ENCODE measurements around the gene BCLAF1. TPM values are rescaled to one million over a fixed set of nuclear protein-coding genes. Genes with fewer than 3 reads are reported as not detected.
"Not testable (repeated sequence)": the region's sequence is repeated elsewhere in the genome, so short reads cannot be mapped to it uniquely, and the experiment has no call there.

The BCLAF1 gene
- total and polyA plus RNA-seq, 3 experiments from 2014 or later = 130 to 269 (median 247) TPM

DNA sequence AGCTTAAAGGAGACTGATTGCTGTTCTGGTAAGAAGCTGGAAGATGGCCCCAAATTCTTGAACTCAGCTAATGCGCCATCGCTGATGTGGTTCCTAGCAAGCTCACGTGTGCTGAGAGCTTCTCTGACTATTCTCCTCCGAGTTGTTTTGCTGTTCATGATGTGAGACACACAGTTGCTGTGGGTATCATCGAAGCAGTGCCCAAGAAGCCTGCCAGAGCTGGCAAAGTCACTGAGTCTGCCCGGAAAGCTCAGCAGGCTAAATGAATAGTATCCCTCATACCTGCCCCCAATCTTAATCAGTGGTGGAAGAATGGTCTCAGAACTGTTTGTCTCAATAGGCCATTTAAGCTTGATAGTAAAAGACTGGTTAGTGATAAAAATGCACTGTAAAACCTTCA, 28.3 kb upstream of the BCLAF1 start:
- Histone ChIP-seq H3K27me3 (ENCODE audit: insufficient read depth, low read length, poor library complexity, severe bottlenecking) (peaks cover 4% of the 10 kb centered on the region), H3K27ac (ENCODE audit: low read depth, low read length) (no peak overlapping the region), H3K9me3 (ENCODE audit: low read length) (no peaks in the 10 kb centered on the region), H3K36me3 (ENCODE audit: insufficient read depth, low read length) (no peaks in the 10 kb centered on the region), H3K4me1 (ENCODE audit: insufficient read depth, low read length) (no peaks in the 10 kb centered on the region), H3K4me3 (ENCODE audit: low read length) (no peak overlapping the region)
- CTCF ChIA-PET = interaction anchor here (0.9 to 3.0 kb wide), 9 partner anchors 9 to 867 kb away, joined by 3 to 16 read pairs (median 9); partner anchors contain the start of genes BCLAF1 and MTFR2
- POLR2A ChIA-PET = interaction anchor here (0.6 to 0.7 kb wide), 2 partner anchors 28 to 273 kb away, joined by 3 read pairs; no protein-coding TSS in a partner anchor
- Mint-ChIP-seq H3K4me1 (no peaks in the 10 kb centered on the region), H3K27me3 (peaks cover 4 to 6% of the 10 kb centered on the region in 2 donors), H3K27ac (no peak overlapping the region), H3K4me3 (no peak overlapping the region), H3K36me3 (no peaks in the 10 kb centered on the region), H3K9me3 (no peaks in the 10 kb centered on the region)
- DNase-seq = no peak

DNA sequence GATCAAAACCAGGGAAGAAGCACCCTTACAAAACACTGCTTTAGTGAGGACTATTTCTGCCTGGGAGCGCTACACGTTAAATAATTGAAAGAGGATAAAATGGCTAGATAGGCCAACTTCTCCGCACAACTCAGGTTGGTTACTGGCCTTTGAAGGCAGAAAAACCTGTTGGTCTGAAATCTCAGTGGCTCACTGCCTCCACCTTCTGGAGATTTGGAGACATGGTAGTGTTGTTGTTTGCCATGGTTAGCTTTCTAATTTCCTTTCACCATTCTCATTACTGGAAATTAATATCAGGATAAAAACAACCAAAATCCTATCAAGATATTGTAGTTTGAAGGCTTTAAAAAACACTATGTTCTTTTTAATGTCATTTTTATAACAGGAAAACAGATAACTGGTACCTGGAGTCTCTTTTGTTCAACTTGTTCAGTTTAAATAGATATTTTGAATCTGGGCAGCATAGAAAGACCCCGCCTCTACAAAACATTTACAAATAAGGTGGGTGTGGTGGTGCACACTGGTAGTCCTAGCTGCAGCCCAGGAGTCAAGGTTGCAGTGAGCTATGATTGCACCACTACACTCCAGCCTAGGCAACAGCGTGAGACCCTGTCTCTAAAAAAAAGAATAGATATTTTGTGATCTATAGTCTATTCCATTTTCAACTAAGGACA, 27.5 kb upstream of the BCLAF1 start:
- Histone ChIP-seq H3K27ac (ENCODE audit: low read depth, low read length) (no peak overlapping the region), H3K27me3 (ENCODE audit: insufficient read depth, low read length, poor library complexity, severe bottlenecking) (peaks cover 4% of the 10 kb centered on the region), H3K4me3 (ENCODE audit: low read length) (no peak overlapping the region), H3K9me3 (ENCODE audit: low read length) (no peaks in the 10 kb centered on the region), H3K36me3 (ENCODE audit: insufficient read depth, low read length) (no peaks in the 10 kb centered on the region), H3K4me1 (ENCODE audit: insufficient read depth, low read length) (no peaks in the 10 kb centered on the region)
- peak; percentile 24 to 76 (median 59) for DNase-seq
- no peaks in the 10 kb centered on the region for H3K4me1 Mint-ChIP-seq
- no peak overlapping the region for H3K27ac Mint-ChIP-seq
- H3K36me3 Mint-ChIP-seq = no peaks in the 10 kb centered on the region
- ChIA-PET POLR2A (interaction anchor here (0.6 to 1.0 kb wide), 2 partner anchors 28 to 272 kb away, joined by 3 to 5 read pairs; partner anchors contain the start of gene BCLAF1), CTCF (interaction anchor here (0.6 to 3.0 kb wide), 13 partner anchors 9 to 867 kb away, joined by 3 to 16 read pairs (median 6); partner anchors contain the start of genes BCLAF1 and MTFR2)
- H3K27me3 Mint-ChIP-seq = peaks cover 5 to 7% of the 10 kb centered on the region in 2 donors
- H3K4me3 Mint-ChIP-seq = no peak overlapping the region
- no peaks in the 10 kb centered on the region for H3K9me3 Mint-ChIP-seq

DNA sequence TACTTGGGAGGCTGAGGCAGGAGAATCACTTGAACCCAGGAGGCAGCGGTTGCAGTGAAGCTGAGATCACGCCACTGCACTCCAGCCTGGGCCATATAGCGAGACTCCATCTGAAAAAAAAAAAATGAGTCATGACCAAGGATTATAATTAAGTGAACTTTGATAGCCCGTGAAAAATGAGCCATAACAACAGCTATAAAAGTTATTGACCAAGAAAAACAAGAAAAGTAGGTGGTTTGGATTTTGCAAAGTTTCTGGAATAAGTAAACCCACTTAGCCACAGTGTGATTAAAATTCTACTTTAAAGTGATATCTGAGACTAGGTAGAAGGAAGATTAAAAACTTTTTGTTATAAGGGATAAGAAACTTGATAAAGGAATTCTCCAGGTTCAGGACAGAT, 25.9 kb upstream of the BCLAF1 start:
- Histone ChIP-seq H3K4me3 (ENCODE audit: low read length) (no peak overlapping the region), H3K4me1 (ENCODE audit: insufficient read depth, low read length) (no peaks in the 10 kb centered on the region), H3K36me3 (ENCODE audit: insufficient read depth, low read length) (no peaks in the 10 kb centered on the region), H3K27me3 (ENCODE audit: insufficient read depth, low read length, poor library complexity, severe bottlenecking) (peaks cover 4% of the 10 kb centered on the region), H3K9me3 (ENCODE audit: low read length) (no peaks in the 10 kb centered on the region), H3K27ac (ENCODE audit: low read depth, low read length) (no peak overlapping the region)
- H3K4me1 Mint-ChIP-seq = no peaks in the 10 kb centered on the region
- peaks cover 5 to 12% of the 10 kb centered on the region in 2 donors for H3K27me3 Mint-ChIP-seq
- no peak overlapping the region for H3K4me3 Mint-ChIP-seq
- no peak for DNase-seq
- CTCF ChIA-PET = no interaction called here
- H3K36me3 Mint-ChIP-seq = no peaks in the 10 kb centered on the region
- no peaks in the 10 kb centered on the region for H3K9me3 Mint-ChIP-seq
- no peak overlapping the region for H3K27ac Mint-ChIP-seq
- POLR2A ChIA-PET = interaction anchor here (0.6 kb wide), 1 partner anchor 798 kb away, joined by 3 read pairs; no protein-coding TSS in a partner anchor

DNA sequence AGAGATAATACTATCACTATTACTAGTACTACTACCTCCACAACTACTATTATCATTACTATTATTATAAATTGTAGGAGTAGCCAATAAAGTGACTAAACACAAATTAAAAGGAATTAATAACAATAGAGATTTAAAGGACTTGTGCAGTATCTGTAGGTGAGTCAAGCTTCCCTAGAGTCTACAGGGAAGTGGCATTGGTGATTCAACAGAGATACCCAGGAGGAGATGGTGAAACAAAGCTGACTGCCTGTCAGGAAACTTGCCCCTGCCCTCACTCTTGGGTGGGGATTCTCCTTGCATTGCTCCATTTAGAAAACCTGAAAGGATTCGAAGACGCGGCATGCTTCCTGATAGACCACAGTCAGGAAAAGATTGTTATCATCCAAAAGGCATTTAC, 23.3 kb upstream of the BCLAF1 start:
- DNase-seq = no peak
- Mint-ChIP-seq H3K27ac (no peak overlapping the region), H3K9me3 (no peaks in the 10 kb centered on the region), H3K27me3 (peaks cover 3 to 12% of the 10 kb centered on the region in 2 donors), H3K36me3 (no peaks in the 10 kb centered on the region), H3K4me1 (no peaks in the 10 kb centered on the region), H3K4me3 (no peak overlapping the region)
- Histone ChIP-seq H3K27me3 (ENCODE audit: insufficient read depth, low read length, poor library complexity, severe bottlenecking) (peaks cover 4% of the 10 kb centered on the region), H3K36me3 (ENCODE audit: insufficient read depth, low read length) (no peaks in the 10 kb centered on the region), H3K27ac (ENCODE audit: low read depth, low read length) (no peak overlapping the region), H3K9me3 (ENCODE audit: low read length) (no peaks in the 10 kb centered on the region), H3K4me3 (ENCODE audit: low read length) (no peak overlapping the region), H3K4me1 (ENCODE audit: insufficient read depth, low read length) (no peaks in the 10 kb centered on the region)
- ChIA-PET POLR2A (no interaction called here), CTCF (no interaction called here)

DNA sequence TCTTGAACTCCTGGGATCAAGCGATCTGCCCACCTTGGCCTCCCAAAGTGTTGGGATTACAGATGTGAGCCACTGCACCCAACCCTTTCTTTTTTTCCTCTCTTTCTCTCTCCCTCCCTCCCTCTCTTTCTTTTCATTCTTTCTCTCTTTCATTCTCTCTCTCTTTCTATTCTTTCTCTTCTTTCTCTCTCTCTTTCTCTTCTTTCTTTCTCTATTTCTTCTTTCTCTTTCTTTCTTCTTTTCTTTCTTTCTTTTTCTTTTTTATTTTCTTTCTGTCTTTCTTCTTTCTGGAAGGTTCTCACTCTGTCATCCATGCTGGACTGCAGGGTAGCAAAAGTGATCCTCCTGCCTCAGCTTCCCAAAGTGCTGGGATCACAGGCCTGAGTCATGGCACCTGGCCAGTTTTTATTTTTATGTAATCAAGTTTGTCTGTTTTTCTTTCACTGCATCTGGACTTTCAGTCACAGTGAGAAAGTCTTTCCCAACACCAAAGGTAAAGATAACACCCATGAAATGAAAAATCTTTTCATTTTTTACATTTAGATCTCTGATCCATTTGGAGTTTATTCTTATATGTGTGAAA, 20.2 kb upstream of the BCLAF1 start:
- no peaks in the 10 kb centered on the region for H3K4me1 ChIP-seq (ENCODE audit: insufficient read depth, low read length)
- peaks cover 4% of the 10 kb centered on the region for H3K27me3 ChIP-seq (ENCODE audit: insufficient read depth, low read length, poor library complexity, severe bottlenecking)
- POLR2A ChIA-PET = no interaction called here
- DNase-seq = no peak
- no peaks in the 10 kb centered on the region for H3K4me1 Mint-ChIP-seq
- H3K4me3 ChIP-seq (ENCODE audit: low read length) = no peak overlapping the region
- no peaks in the 10 kb centered on the region for H3K36me3 Mint-ChIP-seq
- no peaks in the 10 kb centered on the region for H3K36me3 ChIP-seq (ENCODE audit: insufficient read depth, low read length)
- H3K27ac Mint-ChIP-seq = peak overlapping the region in 1 of 8 donors; percentile 32
- H3K9me3 ChIP-seq (ENCODE audit: low read length) = no peaks in the 10 kb centered on the region
- no peak overlapping the region for H3K27ac ChIP-seq (ENCODE audit: low read depth, low read length)
- H3K4me3 Mint-ChIP-seq = no peak overlapping the region
- H3K9me3 Mint-ChIP-seq = no peaks in the 10 kb centered on the region
- peaks cover 3 to 8% of the 10 kb centered on the region in 2 donors for H3K27me3 Mint-ChIP-seq
- CTCF ChIA-PET = interaction anchor here (1.4 kb wide), 1 partner anchor 20 kb away, joined by 3 read pairs; the partner anchor contains the start of gene BCLAF1

DNA sequence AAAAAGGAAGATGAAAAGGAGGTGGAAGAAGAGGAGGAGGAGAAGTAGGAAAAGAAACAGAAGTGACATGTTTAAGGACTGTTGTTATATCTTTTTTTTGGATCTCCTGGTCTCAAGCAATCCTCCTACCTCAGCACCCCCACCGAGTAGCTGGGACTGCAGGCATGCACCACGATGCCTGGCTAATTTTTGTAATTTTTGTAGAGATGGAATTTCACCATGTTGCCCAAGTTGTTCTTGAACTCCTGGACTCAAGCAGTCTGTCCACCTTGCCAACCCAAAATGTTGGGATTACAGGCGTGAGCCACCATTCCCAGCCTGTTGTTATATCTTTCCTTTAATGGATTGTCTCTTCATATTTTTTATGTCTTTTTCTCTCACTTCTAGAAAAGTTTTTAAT, 19.5 kb upstream of the BCLAF1 start:
- POLR2A ChIA-PET = no interaction called here
- CTCF ChIA-PET = interaction anchor here (1.4 to 1.7 kb wide), 2 partner anchors 8 to 19 kb away, joined by 3 to 6 read pairs; partner anchors contain the start of gene BCLAF1
- Histone ChIP-seq H3K4me1 (ENCODE audit: insufficient read depth, low read length) (no peaks in the 10 kb centered on the region), H3K9me3 (ENCODE audit: low read length) (no peaks in the 10 kb centered on the region), H3K36me3 (ENCODE audit: insufficient read depth, low read length) (no peaks in the 10 kb centered on the region), H3K4me3 (ENCODE audit: low read length) (no peak overlapping the region), H3K27ac (ENCODE audit: low read depth, low read length) (no peak overlapping the region), H3K27me3 (ENCODE audit: insufficient read depth, low read length, poor library complexity, severe bottlenecking) (no peaks in the 10 kb centered on the region)
- Mint-ChIP-seq H3K36me3 (no peaks in the 10 kb centered on the region), H3K27me3 (peaks cover 3 to 8% of the 10 kb centered on the region in 2 donors), H3K4me3 (no peak overlapping the region), H3K9me3 (no peaks in the 10 kb centered on the region), H3K27ac (no peak overlapping the region), H3K4me1 (no peaks in the 10 kb centered on the region)
- DNase-seq = no peak

DNA sequence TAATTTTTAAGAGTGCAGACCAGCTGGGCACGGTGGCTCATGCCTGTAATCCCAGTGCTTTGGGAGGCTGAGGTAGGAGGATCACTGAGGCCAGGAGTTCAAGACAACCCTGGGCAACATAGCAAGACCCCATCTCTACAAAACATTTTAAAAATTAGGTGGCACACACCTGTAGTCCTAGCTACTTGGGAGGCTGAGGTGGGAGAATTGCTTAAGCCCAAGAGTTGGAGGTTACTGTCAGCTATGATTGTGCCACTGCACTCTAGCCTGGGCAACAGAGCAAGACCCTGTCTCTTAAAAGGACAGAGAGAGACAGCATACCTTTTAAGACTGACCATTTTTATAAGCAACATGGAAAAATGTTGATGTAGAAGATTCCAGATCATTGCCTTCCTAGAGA, 18.8 kb upstream of the BCLAF1 start:
- H3K36me3 Mint-ChIP-seq; H3K4me3 Mint-ChIP-seq; H3K27me3 ChIP-seq (ENCODE audit: insufficient read depth, low read length, poor library complexity, severe bottlenecking); POLR2A ChIA-PET; H3K4me1 ChIP-seq (ENCODE audit: insufficient read depth, low read length); H3K27ac ChIP-seq (ENCODE audit: low read depth, low read length); H3K36me3 ChIP-seq (ENCODE audit: insufficient read depth, low read length); H3K9me3 ChIP-seq (ENCODE audit: low read length); H3K4me3 ChIP-seq (ENCODE audit: low read length); H3K27ac Mint-ChIP-seq; H3K4me1 Mint-ChIP-seq; H3K9me3 Mint-ChIP-seq; DNase-seq: not testable (repeated sequence)
- peaks cover 3 to 12% of the 10 kb centered on the region in 2 donors for H3K27me3 Mint-ChIP-seq
- CTCF ChIA-PET = interaction anchor here (1.4 to 1.7 kb wide), 2 partner anchors 9 to 19 kb away, joined by 3 to 6 read pairs; partner anchors contain the start of gene BCLAF1

DNA sequence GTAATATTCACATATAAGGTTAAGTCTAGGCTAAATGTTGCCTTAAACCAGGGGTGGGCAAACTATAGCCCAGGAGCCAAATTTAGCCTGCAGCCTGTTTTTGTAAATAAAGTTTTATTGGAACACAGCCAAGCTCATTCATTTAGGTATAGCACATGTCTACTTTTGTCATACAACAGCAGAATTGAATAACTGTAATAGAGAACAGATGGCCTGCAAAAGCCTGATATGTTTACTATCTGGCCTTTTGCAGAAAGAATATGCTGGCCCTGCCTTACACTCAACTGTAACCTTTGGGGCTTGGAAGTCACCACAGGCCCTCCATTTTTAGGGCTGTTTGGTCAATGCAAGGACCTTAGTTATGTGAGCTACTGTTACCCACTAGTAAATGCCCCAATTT, 17.7 kb upstream of the BCLAF1 start:
- Histone ChIP-seq H3K4me3 (ENCODE audit: low read length) (no peak overlapping the region), H3K27me3 (ENCODE audit: insufficient read depth, low read length, poor library complexity, severe bottlenecking) (no peaks in the 10 kb centered on the region), H3K9me3 (ENCODE audit: low read length) (no peaks in the 10 kb centered on the region), H3K27ac (ENCODE audit: low read depth, low read length) (no peak overlapping the region), H3K36me3 (ENCODE audit: insufficient read depth, low read length) (no peaks in the 10 kb centered on the region), H3K4me1 (ENCODE audit: insufficient read depth, low read length) (no peaks in the 10 kb centered on the region)
- POLR2A ChIA-PET = no interaction called here
- Mint-ChIP-seq H3K27ac (no peak overlapping the region), H3K27me3 (peaks cover 0 to 14% of the 10 kb centered on the region in 2 donors), H3K36me3 (peaks cover 0 to 10% (median 0%) of the 10 kb centered on the region in 3 donors), H3K4me1 (no peaks in the 10 kb centered on the region), H3K9me3 (peaks cover 0 to 2% (median 0%) of the 10 kb centered on the region in 5 donors), H3K4me3 (no peak overlapping the region)
- CTCF ChIA-PET = no interaction called here
- DNase-seq = no peak
